ENCODE data around the gene KIAA1755. TPM values are rescaled to one million over a fixed set of nuclear protein-coding genes. Genes with fewer than 3 reads are reported as not detected.

The KIAA1755 gene
- total RNA-seq, 4 donors from 2014 or later: 0.12 to 3.4 (median 0.39) TPM

DNA sequence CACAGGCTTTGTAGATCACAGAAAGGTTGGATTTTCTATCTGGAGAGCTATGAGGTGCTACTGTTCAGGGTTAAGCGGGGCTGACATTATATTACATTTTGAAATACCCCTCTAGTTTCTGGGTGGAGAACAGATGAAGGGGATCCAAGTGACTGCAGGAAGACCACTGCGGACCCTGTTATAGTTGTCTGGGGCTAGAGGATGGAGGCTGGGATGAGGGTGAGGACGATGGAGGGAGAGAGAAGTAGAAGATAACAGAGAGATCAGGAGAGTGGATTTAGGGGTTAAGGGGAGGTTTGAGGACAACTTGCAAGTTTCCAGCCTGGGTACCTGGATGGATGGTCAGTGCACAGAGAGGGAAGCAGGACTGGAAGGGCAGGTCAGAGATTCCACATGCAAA lies 52.0 kb downstream of the KIAA1755 start:
- intact Hi-C loops (cut with DNase I): no loop called here
- no peaks in the 10 kb centered on the region for H3K9me3 ChIP-seq
- 84 to 98% methylated on average over 3 of the region's 3 CpGs for WGBS, 2 donors
- H3K36me3 ChIP-seq: no peaks in the 10 kb centered on the region
- H3K27ac ChIP-seq: peak overlapping the region in 1 of 4 donors; percentile 26
- no peak overlapping the region for H3K4me3 ChIP-seq
- no peak for DNase-seq
- H3K4me1 ChIP-seq: peaks cover 0 to 13% (median 4%) of the 10 kb centered on the region in 3 donors
- peaks cover 0 to 12% (median 0%) of the 10 kb centered on the region in 4 donors for H3K27me3 ChIP-seq
- TF ChIP-seq, protein P1, sequence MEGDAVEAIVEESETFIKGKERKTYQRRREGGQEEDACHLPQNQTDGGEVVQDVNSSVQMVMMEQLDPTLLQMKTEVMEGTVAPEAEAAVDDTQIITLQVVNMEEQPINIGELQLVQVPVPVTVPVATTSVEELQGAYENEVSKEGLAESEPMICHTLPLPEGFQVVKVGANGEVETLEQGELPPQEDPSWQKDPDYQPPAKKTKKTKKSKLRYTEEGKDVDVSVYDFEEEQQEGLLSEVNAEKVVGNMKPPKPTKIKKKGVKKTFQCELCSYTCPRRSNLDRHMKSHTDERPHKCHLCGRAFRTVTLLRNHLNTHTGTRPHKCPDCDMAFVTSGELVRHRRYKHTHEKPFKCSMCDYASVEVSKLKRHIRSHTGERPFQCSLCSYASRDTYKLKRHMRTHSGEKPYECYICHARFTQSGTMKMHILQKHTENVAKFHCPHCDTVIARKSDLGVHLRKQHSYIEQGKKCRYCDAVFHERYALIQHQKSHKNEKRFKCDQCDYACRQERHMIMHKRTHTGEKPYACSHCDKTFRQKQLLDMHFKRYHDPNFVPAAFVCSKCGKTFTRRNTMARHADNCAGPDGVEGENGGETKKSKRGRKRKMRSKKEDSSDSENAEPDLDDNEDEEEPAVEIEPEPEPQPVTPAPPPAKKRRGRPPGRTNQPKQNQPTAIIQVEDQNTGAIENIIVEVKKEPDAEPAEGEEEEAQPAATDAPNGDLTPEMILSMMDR (IDR thresholded peaks at IDR 0.05): no peak
- TF ChIP-seq POLR2A (IDR thresholded peaks at IDR 0.05): no peak

DNA sequence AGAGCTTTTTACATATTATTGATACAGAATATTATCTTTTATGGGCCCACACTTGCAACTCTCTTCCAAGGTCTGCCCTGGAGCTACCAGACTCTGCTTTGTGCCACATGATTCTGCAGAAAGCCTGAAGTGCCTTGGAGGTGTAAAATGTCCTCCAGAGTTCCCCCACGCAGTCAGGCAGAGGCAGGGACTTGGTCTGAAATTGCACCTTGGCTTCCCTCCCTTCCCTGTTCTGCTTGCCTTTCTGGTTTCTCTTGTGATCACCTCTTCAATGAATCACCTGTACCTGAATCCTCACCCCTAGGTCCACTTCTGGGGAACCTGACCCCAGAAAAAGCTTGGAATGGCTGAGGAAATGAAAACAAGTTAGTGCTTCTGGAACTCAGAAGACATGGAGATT lies 52.4 kb downstream of the KIAA1755 start:
- no peak overlapping the region for H3K27ac ChIP-seq
- no peaks in the 10 kb centered on the region for H3K36me3 ChIP-seq
- H3K27me3 ChIP-seq: peaks cover 0 to 12% (median 0%) of the 10 kb centered on the region in 4 donors
- DNase-seq: no peak
- intact Hi-C loops (cut with DNase I): no loop called here
- H3K9me3 ChIP-seq: no peaks in the 10 kb centered on the region
- 69 to 70% methylated on average over 1 of the region's 1 CpG for WGBS, 2 donors
- no peak overlapping the region for H3K4me3 ChIP-seq
- TF ChIP-seq, protein P1 (IDR thresholded peaks at IDR 0.05): no peak
- TF ChIP-seq POLR2A (IDR thresholded peaks at IDR 0.05): no peak
- peaks cover 0 to 13% (median 4%) of the 10 kb centered on the region in 3 donors for H3K4me1 ChIP-seq

DNA sequence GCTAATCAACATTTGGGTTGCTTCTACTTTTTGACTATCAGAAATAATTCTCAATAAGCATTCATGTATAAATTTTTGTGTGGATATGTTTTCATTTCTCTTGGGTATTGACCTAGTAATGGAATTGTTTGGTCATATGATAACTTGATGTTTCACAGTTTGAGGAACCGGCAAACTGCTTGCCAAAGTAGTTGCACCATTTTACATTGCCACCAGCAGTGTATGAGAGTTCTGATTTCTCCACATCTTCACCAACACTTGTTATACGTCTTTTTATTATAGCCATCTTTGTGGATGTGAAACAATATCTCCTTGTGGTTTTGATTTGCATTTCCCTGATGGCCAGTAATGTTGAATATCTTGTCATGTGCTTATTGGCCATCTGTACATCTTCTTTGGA lies 52.9 kb downstream of the KIAA1755 start:
- H3K27me3 ChIP-seq: peaks cover 0 to 11% (median 0%) of the 10 kb centered on the region in 4 donors
- intact Hi-C loops (cut with DNase I): no loop called here
- WGBS, 2 donors: 76 to 88% methylated on average over 2 of the region's 2 CpGs
- H3K36me3 ChIP-seq: no peaks in the 10 kb centered on the region
- no peak for DNase-seq
- TF ChIP-seq, protein P1 (IDR thresholded peaks at IDR 0.05): no peak
- TF ChIP-seq POLR2A (IDR thresholded peaks at IDR 0.05): no peak
- no peak overlapping the region for H3K27ac ChIP-seq
- H3K9me3 ChIP-seq: no peaks in the 10 kb centered on the region
- no peak overlapping the region for H3K4me3 ChIP-seq
- H3K4me1 ChIP-seq: peaks cover 0 to 13% (median 4%) of the 10 kb centered on the region in 3 donors

DNA sequence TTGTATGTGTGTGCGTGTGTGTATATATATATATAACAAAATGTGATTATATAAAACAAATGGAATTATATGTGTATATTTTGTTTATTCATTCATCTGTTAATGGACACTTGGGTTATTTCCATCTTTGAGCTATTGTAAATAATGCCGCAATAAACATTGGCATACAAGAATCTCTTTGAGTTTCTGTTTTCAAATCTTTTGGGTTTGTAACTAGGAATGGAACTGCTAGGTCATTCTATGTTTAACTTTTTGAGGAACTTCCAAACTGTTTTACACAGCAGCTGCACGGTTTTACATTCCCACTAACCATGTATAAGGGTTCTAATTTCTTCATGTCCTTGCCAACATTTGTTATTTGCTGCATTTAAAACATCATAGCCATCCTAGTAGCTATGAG lies 55.5 kb downstream of the KIAA1755 start:
- WGBS, 2 donors: 55 to 62% methylated on average over 3 of the region's 3 CpGs

DNA sequence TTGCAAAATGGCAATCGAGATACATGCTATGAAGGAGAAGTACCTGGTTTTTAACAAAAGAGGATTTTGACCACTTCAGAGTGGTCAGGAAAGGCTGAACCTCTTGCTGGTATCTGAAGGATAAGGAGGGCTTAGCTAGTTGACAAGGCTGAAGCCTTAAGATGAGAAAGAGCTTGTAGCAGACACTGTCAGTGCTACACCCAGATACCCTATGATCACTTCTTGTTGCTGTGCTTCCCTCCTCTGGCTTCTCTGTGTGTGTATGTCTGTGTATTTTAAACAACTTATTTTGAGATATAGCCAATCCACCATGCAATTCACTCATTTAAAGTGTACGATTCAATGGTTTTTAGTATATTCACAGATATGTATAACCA lies 56.6 kb downstream of the KIAA1755 start:
- Histone ChIP-seq H3K4me3 (no peak overlapping the region), H3K27ac (no peak overlapping the region), H3K27me3 (peaks cover 0 to 11% (median 0%) of the 10 kb centered on the region in 4 donors), H3K4me1 (peaks cover 0 to 10% (median 4%) of the 10 kb centered on the region in 3 donors), H3K9me3 (no peaks in the 10 kb centered on the region), H3K36me3 (no peaks in the 10 kb centered on the region)
- no peak for DNase-seq
- intact Hi-C loops (cut with DNase I): no loop called here
- WGBS, 2 donors: 71 to 72% methylated on average over 2 of the region's 2 CpGs
- TF ChIP-seq POLR2A (IDR thresholded peaks at IDR 0.05): no peak
- TF ChIP-seq, protein P1 (IDR thresholded peaks at IDR 0.05): no peak

More for the DNA sequence above, 55.5 kb downstream of the KIAA1755 start:
- no peak for DNase-seq
- no peaks in the 10 kb centered on the region for H3K9me3 ChIP-seq
- intact Hi-C loops (cut with DNase I): no loop called here
- H3K4me3 ChIP-seq: no peak overlapping the region
- no peaks in the 10 kb centered on the region for H3K36me3 ChIP-seq
- no peak for TF ChIP-seq POLR2A (IDR thresholded peaks at IDR 0.05)
- TF ChIP-seq, protein P1 (IDR thresholded peaks at IDR 0.05): no peak
- peaks cover 0 to 13% (median 4%) of the 10 kb centered on the region in 3 donors for H3K4me1 ChIP-seq
- H3K27me3 ChIP-seq: peaks cover 0 to 11% (median 0%) of the 10 kb centered on the region in 4 donors
- no peak overlapping the region for H3K27ac ChIP-seq
